Right lobe of liver (tissue), 6 donors: ENCODE results near the gene ING3. TPM values are rescaled to one million over a fixed set of nuclear protein-coding genes. Genes with fewer than 3 reads are reported as not detected.
"Not testable (repeated sequence)": the region's sequence is repeated elsewhere in the genome, so short reads cannot be mapped to it uniquely, and the experiment has no call there.

Experiments
- ATAC-seq, 4 donors: fragments of 200-7000 bp; cut with Tn5 transposase; one replicate each; pipeline ENCODE4 v1.9.1; 2020; ENCODE audit warnings: mild to moderate bottlenecking in 4 of 4, moderate library complexity in 4 of 4
- DNase-seq, 3 donors: peaks; one replicate each; pipeline ENCODE4 v3.0.0-alpha.2; 2020
- H3K27ac ChIP-seq, 3 donors: fragments of 200-600 bp; one replicate each; pipeline ENCODE4 v1.8.0; 2022
- H3K27me3 ChIP-seq, 2 donors: fragments of 200-600 bp; one replicate each; pipeline ENCODE4 v1.8.0; 2022
- H3K36me3 ChIP-seq, 4 donors: fragments of 200-600 bp; sonication (generic) in 1 of 4; one replicate each; pipeline versions ENCODE4 v1.5.1 to v1.8.0; 2017 to 2022; ENCODE audit warnings: control low read depth in 1 of 4
- H3K4me1 ChIP-seq, 4 donors: fragments of 200-600 bp; sonication (generic) in 1 of 4; one replicate each; pipeline versions ENCODE4 v1.5.1 to v1.8.0; 2017 to 2022; ENCODE audit warnings: control low read depth in 1 of 4
- H3K4me3 ChIP-seq, 3 donors: fragments of 200-600 bp; one replicate each; pipeline ENCODE4 v1.8.0; 2022
- H3K9me3 ChIP-seq, 4 donors: fragments of 200-600 bp; sonication (generic) in 1 of 4; one replicate each; pipeline versions ENCODE4 v1.5.1 to v1.8.0; 2017 to 2022; ENCODE audit warnings: control low read depth in 1 of 4
- CTCF ChIP-seq, 4 donors: fragments of 200-600 bp in 3 of 4; fragments of 450-650 bp in 1 of 4; IDR thresholded peaks; one replicate each; pipeline versions ENCODE4 v1.5.1 to v1.8.0; 2016 to 2022; ENCODE audit warnings: antibody characterized with exemption in 4 of 4, mild to moderate bottlenecking in 2 of 4
- POLR2A ChIP-seq: fragments of 450-650 bp; IDR thresholded peaks from one replicate; pipeline ENCODE4 v1.6.1; 2017; ENCODE audit warnings: antibody characterized with exemption, mild to moderate bottlenecking
- WGBS: methylation state at CpG from one replicate; pipeline ENCODE4 v1.1.6; 2018; ENCODE audit warnings: low coverage, low lambda C conversion rate; ENCODE audit not compliant: insufficient coverage; ENCODE audit errors: missing lambda C conversion rate; 5-methylcytosine and 5-hydroxymethylcytosine counted together
- intact Hi-C, 2 donors: fragments of 100-400 bp; cut with DNase I; formaldehyde crosslinking; loops; one replicate each; pipeline versions ENCODE4 v1.11.2 to v1.14.1; 2022
- total RNA-seq, 6 experiments: library from RNA; depleted of rRNA in 2 of 6; stranded (reverse); fragments of >200 nt in 2 of 6; fragmentation: NEBNext Ultra II Directional in 3 of 6; extraction: Animal tissue kit (Norgen Biotek cat#: 25700) in 3 of 6; gene quantifications; one replicate each; pipeline versions ENCODE4 v1.1.0 to v1.2.4, GENCODE V29; 2016 to 2023
- donor health status: DM: no; HTN: yes; CAD: no.
- donor health status: DM: no; HTN: no; CAD: no.
- donor health status: DM: no; HTN: no; CAD: no.
- donor health status: DM: no; HTN: yes; CAD: no.
- donor health status: DM: no; HTN: yes; CAD: no.

ING3 gene
- total RNA-seq, 6 experiments from 2014 or later = 4.5 to 6.5 (median 6.2) TPM

GRCh38 chr7:120979765-120980499 is 29.4 kb downstream of the ING3 start:
- no peak for ATAC-seq
- Histone ChIP-seq H3K36me3 (peaks cover 0 to 12% (median 3%) of the 10 kb centered on the region in 4 donors), H3K4me3 (no peak overlapping the region), H3K4me1 (no peaks in the 10 kb centered on the region), H3K27me3 (no peaks in the 10 kb centered on the region), H3K27ac (no peak overlapping the region), H3K9me3 (no peaks in the 10 kb centered on the region)
- WGBS = 18% methylated on average over 1 of the region's 1 CpG
- DNase-seq = no peak
- intact Hi-C loops = loop anchor here in 1 of 2 donors (10.0 kb wide), 1 partner anchor 95 kb away; no protein-coding TSS in a partner anchor
- no peak for TF ChIP-seq CTCF (IDR thresholded peaks at IDR 0.05)
- no peak for TF ChIP-seq POLR2A

- Histone ChIP-seq H3K4me3 (no peak overlapping the region), H3K27ac (no peak overlapping the region), H3K36me3 (no peaks in the 10 kb centered on the region), H3K27me3 (no peaks in the 10 kb centered on the region), H3K4me1 (no peaks in the 10 kb centered on the region), H3K9me3 (no peaks in the 10 kb centered on the region)
- DNase-seq = no peak
- ATAC-seq = no peak
- intact Hi-C loops = loop anchor here in 1 of 2 donors (10.0 kb wide), 1 partner anchor 94 kb away; no protein-coding TSS in a partner anchor
- WGBS = 93% methylated on average over 1 of the region's 1 CpG
- TF ChIP-seq CTCF (IDR thresholded peaks at IDR 0.05) (no peak), POLR2A (no peak)
Observed at GRCh38 chr7:120981117-120981516, 30.5 kb downstream of the ING3 start.

- no peak for TF ChIP-seq POLR2A
- no peak for TF ChIP-seq CTCF (IDR thresholded peaks at IDR 0.05)
- H3K4me3 ChIP-seq = no peak overlapping the region
- WGBS = 78% methylated on average over 4 of the region's 4 CpGs
- no peaks in the 10 kb centered on the region for H3K9me3 ChIP-seq
- H3K27me3 ChIP-seq = no peaks in the 10 kb centered on the region
- no peaks in the 10 kb centered on the region for H3K4me1 ChIP-seq
- DNase-seq = no peak
- ATAC-seq = no peak
- intact Hi-C loops = loop anchor here in 1 of 2 donors (10.0 kb wide), 1 partner anchor 93 kb away; no protein-coding TSS in a partner anchor
- no peaks in the 10 kb centered on the region for H3K36me3 ChIP-seq
- no peak overlapping the region for H3K27ac ChIP-seq
Observed at GRCh38 chr7:120981888-120982615, 31.5 kb downstream of the ING3 start.

- not testable (repeated sequence) for DNase-seq, H3K9me3 ChIP-seq, H3K27ac ChIP-seq, H3K4me1 ChIP-seq, H3K27me3 ChIP-seq, H3K36me3 ChIP-seq, ATAC-seq, H3K4me3 ChIP-seq
- intact Hi-C loops = loop anchor here in 1 of 2 donors (10.0 kb wide), 1 partner anchor 91 kb away; no protein-coding TSS in a partner anchor
- 91% methylated on average over 5 of the region's 8 CpGs for WGBS
Observed at GRCh38 chr7:120983592-120983991, 33.0 kb downstream of the ING3 start.

GRCh38 chr7:120984406-120984805 is 33.8 kb downstream of the ING3 start:
- Histone ChIP-seq H3K4me1 (no peaks in the 10 kb centered on the region), H3K27me3 (no peaks in the 10 kb centered on the region), H3K4me3 (no peak overlapping the region), H3K36me3 (no peaks in the 10 kb centered on the region), H3K27ac (no peak overlapping the region), H3K9me3 (no peaks in the 10 kb centered on the region)
- no peak for DNase-seq
- WGBS = 80% methylated on average over 3 of the region's 3 CpGs
- no peak for TF ChIP-seq POLR2A
- no peak for TF ChIP-seq CTCF (IDR thresholded peaks at IDR 0.05)
- ATAC-seq = no peak
- intact Hi-C loops = loop anchor here in 1 of 2 donors (10.0 kb wide), 1 partner anchor 90 kb away; no protein-coding TSS in a partner anchor
